LoVo (cell line): ENCODE results near the gene SEC61B.
A peak's percentile ranks its signal among the peaks of the same experiment; 100 is the strongest.

ENCODE experiments used
- DNase-seq: peaks from one replicate; pipeline ENCODE4 v3.0.0-alpha.2; 2016; ENCODE audit warnings: low spot score

Gene SEC61B

GRCh38 chr9:99238331-99238730 is 16.2 kb downstream of the SEC61B start:
- DNase-seq, result no peak

- no peak for DNase-seq
These were observed 17.4 kb downstream of the SEC61B start for GRCh38 chr9:99239341-99240060.

- no peak for DNase-seq
These were observed 19.0 kb downstream of the SEC61B start for GRCh38 chr9:99241106-99241505.

GRCh38 chr9:99244344-99245260 is 22.5 kb downstream of the SEC61B start:
- no peak for DNase-seq

- DNase-seq, result no peak
These were observed 27.5 kb downstream of the SEC61B start for GRCh38 chr9:99249619-99250018.

GRCh38 chr9:99251157-99251556 is 29.1 kb downstream of the SEC61B start:
- no peak for DNase-seq

GRCh38 chr9:99253134-99253533 is 31.1 kb downstream of the SEC61B start:
- DNase-seq, result no peak

GRCh38 chr9:99253772-99254431 is 31.8 kb downstream of the SEC61B start:
- DNase-seq, result no peak

- DNase-seq, result no peak
These were observed 33.6 kb downstream of the SEC61B start for GRCh38 chr9:99255651-99256050.

- no peak for DNase-seq
These were observed 35.8 kb downstream of the SEC61B start for GRCh38 chr9:99257723-99258389.

- no peak for DNase-seq
These were observed 37.3 kb downstream of the SEC61B start for GRCh38 chr9:99259231-99259918.

GRCh38 chr9:99261923-99262322 is 39.8 kb downstream of the SEC61B start:
- no peak for DNase-seq

GRCh38 chr9:99262949-99263418 is 40.9 kb downstream of the SEC61B start:
- no peak for DNase-seq

- DNase-seq, result no peak
These were observed 42.1 kb downstream of the SEC61B start for GRCh38 chr9:99264070-99264680.

GRCh38 chr9:99265691-99266090 is 43.6 kb downstream of the SEC61B start:
- no peak for DNase-seq

GRCh38 chr9:99266255-99267023 is 44.4 kb downstream of the SEC61B start:
- DNase-seq, result peak; percentile 43

GRCh38 chr9:99269416-99269815 is 47.3 kb downstream of the SEC61B start:
- DNase-seq, result no peak

- DNase-seq, result no peak
These were observed 48.4 kb downstream of the SEC61B start for GRCh38 chr9:99270491-99270890.

- no peak for DNase-seq
These were observed 50.8 kb downstream of the SEC61B start for GRCh38 chr9:99272836-99273235.

GRCh38 chr9:99274016-99274415 is 51.9 kb downstream of the SEC61B start:
- no peak for DNase-seq
